HepG2 (cell line): ENCODE data around the gene IRF2BPL. TPM values are rescaled to one million over a fixed set of nuclear protein-coding genes. Genes with fewer than 3 reads are reported as not detected.

Experiments used
- ATAC-seq: fragments of 200-7000 bp; cut with Tn5 transposase; 3 replicates; pipeline ENCODE4 v1.9.1; 2020; ENCODE audit warnings: mild to moderate bottlenecking, moderate library complexity
- BruUV-seq: library from RNA; stranded (reverse); fragments of 400-500 nt; replicated peaks from 2 replicates; lab custom pipeline; 2021; lab: Mats Ljungman, UMichigan
- CTCF ChIA-PET: fragments of 300-600 bp; formaldehyde crosslinking; extraction: SDS; loops from one replicate; lab custom pipeline; 2021; ENCODE audit warnings: low total read pairs, inconsistent platforms, low intra/inter-chr PET ratio; lab: Yijun Ruan, JAX
- POLR2A ChIA-PET: fragments of 350-600 bp; sonication (Branson Sonifier 250); formaldehyde crosslinking; loops from one replicate; lab custom pipeline; 2020; ENCODE audit warnings: antibody characterized with exemption, inconsistent platforms; lab: Yijun Ruan, JAX
- DNase-seq: peaks from one replicate; pipeline ENCODE4 v3.0.0-alpha.2; 2015; ENCODE audit warnings: low spot score
- FAIRE-seq: peaks from 3 replicates; lab custom pipeline; 2011; peaks lifted over from hg19 to GRCh38; lab: Jason Lieb, UNC
- H2AFZ ChIP-seq: one replicate; pipeline ENCODE4 v1.6.1; 2011; ENCODE audit warnings: low read length, inconsistent platforms
- H3K27ac ChIP-seq: fragments of 300-600 bp; 3 replicates; pipeline ENCODE4 v1.8.0; 2011; ENCODE audit warnings: mixed run types, mild to moderate bottlenecking, mixed read lengths, low read length, inconsistent platforms; ENCODE audit not compliant: insufficient read depth; ENCODE audit errors: extremely low read length
- H3K27me3 ChIP-seq, 2 experiments: fragments of 200-600 bp in 1 of 2; 2 replicates in 1 of 2; 3 replicates in 1 of 2; pipeline versions ENCODE4 v1.6.0 to v1.8.0; 2011; ENCODE audit warnings: low read length in 2 of 2, mild to moderate bottlenecking in 2 of 2, moderate library complexity in 2 of 2, inconsistent platforms in 1 of 2; ENCODE audit not compliant: insufficient read depth in 2 of 2, control insufficient read depth in 1 of 2
- H3K36me3 ChIP-seq, 2 experiments: fragments of 200-600 bp in 1 of 2; replicated peaks in 1 of 2; 2 replicates in 1 of 2; 3 replicates in 1 of 2; pipeline versions ENCODE4 v1.5.1 to v1.8.0; 2011; ENCODE audit warnings: low read length in 2 of 2, inconsistent platforms in 1 of 2; ENCODE audit not compliant: insufficient read depth in 2 of 2, control insufficient read depth in 1 of 2
- H3K4me1 ChIP-seq: 2 replicates; pipeline ENCODE4 v1.5.1; 2012; ENCODE audit warnings: low read length, inconsistent platforms; ENCODE audit not compliant: insufficient read depth
- H3K4me2 ChIP-seq: 2 replicates; pipeline ENCODE4 v1.6.0; 2011; ENCODE audit warnings: low read depth, low read length, inconsistent platforms
- H3K4me3 ChIP-seq, 3 experiments: fragments of 200-600 bp in 1 of 3; sonication (generic), shearing (Covaris generic) in 1 of 3; replicated peaks in 1 of 3; 2 replicates each; pipeline ENCODE4 v1.5.1; 2011 to 2016; ENCODE audit warnings: low read length in 3 of 3, inconsistent platforms in 2 of 3, low read depth in 2 of 3, mild to moderate bottlenecking in 2 of 3, control low read depth in 1 of 3, mixed read lengths in 1 of 3; ENCODE audit not compliant: insufficient read depth in 1 of 3
- H3K79me2 ChIP-seq: one replicate; pipeline ENCODE4 v1.6.1; 2011; ENCODE audit warnings: low read length, inconsistent platforms; ENCODE audit not compliant: insufficient read depth
- H3K9ac ChIP-seq: 2 replicates; pipeline ENCODE4 v1.6.0; 2011; ENCODE audit warnings: mild to moderate bottlenecking, low read depth, low read length, inconsistent platforms; ENCODE audit not compliant: insufficient read depth
- H3K9me3 ChIP-seq: 2 replicates; pipeline ENCODE4 v1.5.1; 2012; ENCODE audit warnings: mild to moderate bottlenecking, low read length
- H4K20me1 ChIP-seq: 2 replicates; pipeline ENCODE4 v1.6.0; 2011; ENCODE audit warnings: inconsistent platforms, mild to moderate bottlenecking, low read length, moderate library complexity; ENCODE audit not compliant: insufficient read depth
- FOXO4 ChIP-seq: sonication (generic); formaldehyde crosslinking; conservative IDR thresholded peaks from 2 replicates; pipeline ENCODE4 v1.8.1; 2023; ENCODE audit warnings: missing genetic modification reagents
- HIVEP1 ChIP-seq: sonication (generic); formaldehyde crosslinking; IDR thresholded peaks from 2 replicates; pipeline ENCODE4 v1.4.0; 2020; ENCODE audit warnings: mild to moderate bottlenecking, missing genetic modification reagents
- HNRNPL ChIP-seq: fragments of 200-400 bp; formaldehyde crosslinking; IDR thresholded peaks from 2 replicates; pipeline ENCODE4 v1.6.1; 2017; ENCODE audit warnings: mild to moderate bottlenecking, low read depth, low read length
- MED8 ChIP-seq: sonication (generic); formaldehyde crosslinking; IDR thresholded peaks from 2 replicates; pipeline ENCODE4 v1.8.1; 2023; ENCODE audit warnings: mild to moderate bottlenecking, missing genetic modification reagents; ENCODE audit not compliant: insufficient replicate concordance
- NFIB ChIP-seq: sonication (generic); formaldehyde crosslinking; IDR thresholded peaks from 2 replicates; pipeline ENCODE4 v1.9.0; 2021; ENCODE audit warnings: missing genetic modification reagents, mild to moderate bottlenecking, borderline replicate concordance
- NFKB2 ChIP-seq: sonication (generic); formaldehyde crosslinking; IDR thresholded peaks from 2 replicates; pipeline ENCODE4 v1.4.0; 2020; ENCODE audit warnings: missing genetic modification reagents, borderline replicate concordance
- PCBP2 ChIP-seq: fragments of 200-400 bp; formaldehyde crosslinking; optimal IDR thresholded peaks from 2 replicates; pipeline ENCODE3; 2018; ENCODE audit warnings: low read length, low read depth; ENCODE audit not compliant: poor library complexity, severe bottlenecking
- RARA ChIP-seq: IDR thresholded peaks from 2 replicates; pipeline ENCODE4 v1.6.1; 2016; ENCODE audit warnings: missing genetic modification reagents, missing compliant biosample characterization
- ZNF20 ChIP-seq: sonication (generic); formaldehyde crosslinking; IDR thresholded peaks from 2 replicates; pipeline ENCODE4 v1.4.0; 2020; ENCODE audit warnings: mild to moderate bottlenecking, moderate library complexity, missing genetic modification reagents
- ZNF224 ChIP-seq: sonication (generic); formaldehyde crosslinking; IDR thresholded peaks from 2 replicates; pipeline ENCODE4 v1.5.0; 2020; ENCODE audit warnings: mild to moderate bottlenecking, missing genetic modification reagents
- ZNF234 ChIP-seq: sonication (generic); formaldehyde crosslinking; conservative IDR thresholded peaks from 2 replicates; pipeline ENCODE4 v1.5.1; 2020; ENCODE audit warnings: mild to moderate bottlenecking, missing genetic modification reagents
- ZNF451 ChIP-seq: sonication (generic); formaldehyde crosslinking; IDR thresholded peaks from 2 replicates; pipeline ENCODE4 v1.5.0; 2020; ENCODE audit warnings: mild to moderate bottlenecking, missing genetic modification reagents
- ZNF543 ChIP-seq: sonication (generic); formaldehyde crosslinking; IDR thresholded peaks from 2 replicates; pipeline ENCODE4 v1.4.0; 2020; ENCODE audit warnings: mild to moderate bottlenecking, missing genetic modification reagents
- ZNF570 ChIP-seq: sonication (generic); formaldehyde crosslinking; IDR thresholded peaks from 2 replicates; pipeline ENCODE4 v1.4.0; 2020; ENCODE audit warnings: mild to moderate bottlenecking, missing genetic modification reagents, borderline replicate concordance
- ZNF619 ChIP-seq: sonication (generic); formaldehyde crosslinking; IDR thresholded peaks from 2 replicates; pipeline ENCODE4 v1.4.0; 2020; ENCODE audit warnings: mild to moderate bottlenecking, missing genetic modification reagents
- ZNF768 ChIP-seq: sonication (generic); formaldehyde crosslinking; IDR thresholded peaks from 2 replicates; pipeline ENCODE4 v1.4.0; 2020; ENCODE audit warnings: missing genetic modification reagents
- ZSCAN21 ChIP-seq: sonication (generic); formaldehyde crosslinking; IDR thresholded peaks from 2 replicates; pipeline ENCODE4 v1.8.0; 2022; ENCODE audit warnings: mild to moderate bottlenecking, missing genetic modification reagents, moderate library complexity, borderline replicate concordance
- WGBS: methylation state at CpG from one replicate; pipeline ENCODE4 v1.1.6; 2017; ENCODE audit warnings: low lambda C conversion rate; 5-methylcytosine and 5-hydroxymethylcytosine counted together
- in situ Hi-C: cut with HindIII; loops from 2 replicates; pipeline ENCODE4 v1.10.0; 2017; ENCODE audit warnings: low pct_unique_long_range_greater_than_20kb; ENCODE audit not compliant: extremely low pct_ligation_motif_present
- intact Hi-C: fragments of 100-400 bp; cut with micrococcal nuclease; formaldehyde crosslinking; loops from one replicate; pipeline ENCODE4 v1.10.0; 2022; ENCODE audit not compliant: unreplicated experiment
- polyA plus RNA-seq, 8 experiments: library from polyadenylated mRNA; depleted of rRNA in 3 of 8; stranded (reverse) in 7 of 8; unstranded in 1 of 8; fragments of >200 nt; fragmentation: Illumina TruSeq in 4 of 8; extraction: Trizol in 4 of 8; gene quantifications; 2 replicates each; pipeline versions ENCODE4 v1.2.1 to v1.2.3, GENCODE V29; 2011 to 2016; ENCODE audit warnings: low read depth in 4 of 8, missing spikeins in 1 of 8, mixed read lengths in 1 of 8; ENCODE audit not compliant: insufficient read depth in 1 of 8
- total RNA-seq, 5 experiments: library from RNA; depleted of rRNA; stranded (reverse); fragments of >200 nt; fragmentation: Illumina TruSeq; extraction: Trizol; gene quantifications; 2 replicates each; pipeline ENCODE4 v1.2.3, GENCODE V29; 2016; ENCODE audit warnings: low read depth in 1 of 5

The IRF2BPL gene
- total and polyA plus RNA-seq, 2 of the 13 experiments (the other 11 are each of a cell fraction or from before 2014, with no cell fraction given): 6.6 to 8.4 TPM

- WGBS: 15% methylated on average over 7 of the region's 8 CpGs
- Histone ChIP-seq H3K79me2 (no peaks in the 10 kb centered on the region), H3K9me3 (no peaks in the 10 kb centered on the region; the same call in 1 of the 2 replicates), H2AFZ (no peak overlapping the region), H3K9ac (no peak overlapping the region), H3K4me3 (no peak overlapping the region), H3K27me3 (peaks cover 0 to 4% of the 10 kb centered on the region in 2 experiments; a peak in 1 of 5 replicates), H4K20me1 (no peaks in the 10 kb centered on the region), H3K4me1 (peaks cover 25% of the 10 kb centered on the region), H3K4me2 (peak overlapping the region; percentile 41), H3K27ac (no peak overlapping the region), H3K36me3 (no peaks in the 10 kb centered on the region)
- BruUV-seq: no TSS peak
- no peak for FAIRE-seq
- intact Hi-C loops (loop anchor here (1.0 to 2.0 kb wide), 4 partner anchors 29 to 139 kb away; no protein-coding TSS in a partner anchor), in situ Hi-C loops (no loop called here)
- ChIA-PET CTCF (interaction anchor here (1.1 to 2.3 kb wide), 9 partner anchors 13 to 176 kb away, joined by 3 to 38 read pairs (median 6); no protein-coding TSS in a partner anchor), POLR2A (interaction anchor here (0.5 kb wide), 1 partner anchor 24 kb away, joined by 3 read pairs; no protein-coding TSS in a partner anchor)
- peak; percentile 52 for ATAC-seq
- no peak for DNase-seq
- TF ChIP-seq MED8 (CRISPR knock-in tag) (no peak), ZNF234 (CRISPR knock-in tag) (no peak), NFIB (CRISPR knock-in tag) (no peak), RARA (no peak), ZNF224 (no peak), HIVEP1 (CRISPR knock-in tag) (no peak), PCBP2 (no peak), NFKB2 (0 out of 2 replicates have a peak, but pooled peaks have one; percentile 7), ZSCAN21 (CRISPR knock-in tag) (no peak), HNRNPL (peak; percentile 45; the same call in 1 of the 2 replicates), FOXO4 (CRISPR knock-in tag) (no peak), ZNF543 (no peak), ZNF451 (CRISPR knock-in tag) (no peak), ZNF570 (CRISPR knock-in tag) (no peak), ZNF20 (no peak), ZNF768 (CRISPR knock-in tag) (peak; percentile 87), ZNF619 (CRISPR knock-in tag) (no peak)
Observed at GRCh38 chr14:77052281-77053044, 24.0 kb upstream of the IRF2BPL start.
